GM23248 (cell line): ENCODE data around the gene HMCN1.

Experiments
- EZH2 ChIP-seq: fragments of 200-600 bp; sonication (generic); IDR thresholded peaks from 2 replicates; pipeline ENCODE4 v1.6.1; 2018; ENCODE audit warnings: antibody characterized with exemption, mild to moderate bottlenecking; ENCODE audit not compliant: insufficient read depth, poor library complexity, severe bottlenecking
- EZH2phosphoT487 ChIP-seq: fragments of 200-600 bp; sonication (generic); IDR thresholded peaks from 2 replicates; pipeline ENCODE4 v1.6.1; 2018; ENCODE audit warnings: antibody characterized with exemption, moderate library complexity, mild to moderate bottlenecking, low read depth; ENCODE audit not compliant: insufficient read depth

- TF ChIP-seq EZH2 (no peak), EZH2phosphoT487 (no peak)
Measured at GRCh38 chr1:186236921-186237320, 502.7 kb downstream of the HMCN1 start.
